Stimulated activated CD8-positive, alpha-beta memory T cell treated with anti-CD3 and anti-CD28 coated beads, Interleukin-2, amount 100 ng/mL, for 1 hour (primary cell): ENCODE results near the gene DLG1.

ENCODE experiments used
- DNase-seq, 2 donors: peaks; one replicate each; pipeline ENCODE4 v3.0.0-alpha.2; 2020; ENCODE audit warnings: low read depth in 2 of 2

Gene DLG1

DNA sequence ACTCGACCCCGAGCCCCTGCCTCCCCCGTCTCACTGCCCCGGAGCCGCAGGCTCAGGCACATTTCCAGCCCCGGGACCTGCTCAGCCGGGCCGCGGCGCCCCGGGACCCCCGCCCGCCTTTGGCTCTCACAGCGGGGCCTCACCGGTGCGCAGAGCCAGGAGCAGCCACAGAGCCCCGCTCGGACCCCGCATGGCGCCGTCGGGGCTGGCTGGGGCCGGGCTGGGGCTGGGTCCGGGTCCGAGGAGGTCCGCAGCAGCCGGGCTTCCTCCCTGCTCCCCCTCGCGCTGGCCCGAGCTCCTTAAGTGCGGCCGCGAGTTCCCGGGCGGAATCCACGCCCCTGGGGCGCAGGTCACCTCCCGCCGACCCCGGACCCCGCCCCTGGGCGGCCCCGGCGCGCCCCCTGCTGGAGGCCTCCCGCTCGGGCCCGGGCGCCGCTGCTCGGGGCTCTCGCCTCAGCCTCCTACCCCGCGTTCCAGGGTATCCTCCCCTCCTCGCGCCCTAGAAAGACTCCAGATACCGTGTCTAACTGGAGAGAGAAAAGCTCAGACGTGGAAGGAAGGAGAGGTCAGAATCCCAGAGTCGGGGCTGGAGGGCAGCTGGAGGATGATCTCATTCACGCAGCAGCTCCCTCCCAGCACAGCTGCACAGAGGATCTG is 268.8 kb downstream of the DLG1 start, which contains the start of gene MELTF:
MELTF (minus strand) TSS at position 307 of the 657 bp plus-strand sequence; CDS start at position 192, 115 bp downstream.
- DNase-seq: peak; percentile 47

GRCh38 chr3:197028728-197029510 is 269.5 kb downstream of the DLG1 start:
- no peak for DNase-seq

GRCh38 chr3:197027896-197028727 is 270.3 kb downstream of the DLG1 start:
- no peak for DNase-seq

- DNase-seq: no peak
These were observed 271.1 kb downstream of the DLG1 start for GRCh38 chr3:197027151-197027895.

DNA sequence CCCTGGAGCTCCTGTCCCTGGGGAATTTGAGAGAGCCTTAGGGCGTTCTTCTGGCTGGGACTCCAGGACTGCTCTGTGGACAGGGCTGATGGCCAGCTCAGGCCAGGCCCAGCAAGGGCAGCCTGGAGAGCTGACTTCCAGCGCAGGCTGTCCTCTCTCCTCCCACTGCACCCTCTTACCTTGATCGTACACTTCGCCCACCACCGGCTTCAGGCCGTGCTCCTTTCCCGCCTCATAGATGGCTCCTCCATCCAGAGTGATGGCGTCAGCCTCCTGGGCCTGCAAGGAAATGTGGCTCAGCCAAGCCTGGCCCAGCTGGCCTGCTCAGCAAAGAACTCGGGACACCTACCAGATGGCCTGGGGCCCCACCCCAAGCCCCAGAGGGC is 271.9 kb downstream of the DLG1 start:
- no peak for DNase-seq

- DNase-seq: no peak
These were observed 272.5 kb downstream of the DLG1 start for GRCh38 chr3:197025736-197026480.

DNA sequence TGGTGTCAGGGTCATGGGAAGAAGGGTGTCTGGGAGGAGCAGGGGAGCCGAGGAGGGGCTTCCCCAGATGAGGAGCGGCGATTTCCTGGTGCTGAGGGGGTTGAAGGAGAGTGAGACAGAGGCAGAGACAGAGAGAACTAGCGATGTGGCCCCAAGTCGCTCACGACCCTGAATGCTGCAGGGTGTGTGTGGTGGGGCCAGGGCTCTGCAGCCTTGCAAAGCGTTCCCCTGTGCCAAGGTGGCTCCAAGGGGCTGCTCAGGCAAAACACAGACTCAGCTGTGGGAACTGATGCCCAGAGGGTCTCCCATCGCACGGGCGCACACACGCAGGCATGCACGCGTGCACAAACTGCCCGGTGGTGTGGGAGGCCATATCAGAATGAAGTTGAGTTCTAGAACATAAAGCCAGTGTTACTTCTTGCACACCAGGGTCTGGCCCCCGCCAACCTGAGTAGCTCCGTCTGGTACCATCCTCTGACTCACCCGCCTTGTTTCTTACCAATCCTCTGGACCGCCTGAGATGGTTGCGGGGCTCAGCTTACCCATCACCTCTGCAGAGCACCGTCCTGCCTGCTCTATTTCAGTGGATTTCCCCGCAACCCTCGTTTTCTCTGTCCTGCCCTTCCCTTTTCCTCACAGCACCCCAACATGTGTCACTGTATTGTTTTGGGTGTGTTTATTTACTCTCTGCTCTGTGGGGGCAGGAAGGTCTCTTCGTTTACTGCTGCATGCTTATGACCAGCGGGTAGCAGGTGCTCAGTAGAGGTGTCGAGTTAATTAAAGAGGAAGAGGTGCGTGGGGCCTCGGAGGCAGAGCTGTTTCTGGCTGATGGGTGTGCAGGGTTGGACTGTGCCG is 273.3 kb downstream of the DLG1 start:
- DNase-seq: no peak

DNA sequence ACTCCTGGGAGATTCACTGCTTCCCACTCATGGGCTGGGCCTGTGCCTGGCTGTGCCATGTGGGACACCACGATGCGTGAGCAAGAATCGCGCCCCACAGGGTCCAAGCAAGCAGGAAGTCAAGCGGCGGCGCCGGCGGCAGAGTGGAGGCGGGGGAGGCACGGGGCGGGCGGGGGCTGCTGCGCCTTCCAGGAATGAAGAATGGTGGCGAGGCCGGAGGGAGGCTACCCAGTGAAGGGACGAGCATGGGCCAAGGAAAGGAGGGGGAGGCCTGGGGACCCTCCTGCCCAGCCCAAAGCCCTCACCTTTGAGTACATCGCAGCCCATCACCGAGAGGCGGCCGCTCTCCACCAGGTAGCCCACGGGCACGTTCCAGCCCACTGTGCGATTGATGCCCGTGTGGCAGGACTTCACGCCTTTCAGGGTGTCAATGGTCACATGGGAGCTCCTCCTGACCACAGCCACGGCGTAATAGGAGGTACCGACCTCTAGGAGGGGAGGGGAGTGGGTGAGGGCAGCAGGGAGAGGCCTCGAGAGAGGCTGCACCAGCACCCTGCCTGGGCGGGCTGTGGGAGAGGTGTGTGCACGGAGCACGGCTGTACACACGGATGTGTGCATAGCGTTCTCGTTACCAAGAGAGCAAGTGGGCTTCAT is 274.3 kb downstream of the DLG1 start:
- DNase-seq: no peak

DNA sequence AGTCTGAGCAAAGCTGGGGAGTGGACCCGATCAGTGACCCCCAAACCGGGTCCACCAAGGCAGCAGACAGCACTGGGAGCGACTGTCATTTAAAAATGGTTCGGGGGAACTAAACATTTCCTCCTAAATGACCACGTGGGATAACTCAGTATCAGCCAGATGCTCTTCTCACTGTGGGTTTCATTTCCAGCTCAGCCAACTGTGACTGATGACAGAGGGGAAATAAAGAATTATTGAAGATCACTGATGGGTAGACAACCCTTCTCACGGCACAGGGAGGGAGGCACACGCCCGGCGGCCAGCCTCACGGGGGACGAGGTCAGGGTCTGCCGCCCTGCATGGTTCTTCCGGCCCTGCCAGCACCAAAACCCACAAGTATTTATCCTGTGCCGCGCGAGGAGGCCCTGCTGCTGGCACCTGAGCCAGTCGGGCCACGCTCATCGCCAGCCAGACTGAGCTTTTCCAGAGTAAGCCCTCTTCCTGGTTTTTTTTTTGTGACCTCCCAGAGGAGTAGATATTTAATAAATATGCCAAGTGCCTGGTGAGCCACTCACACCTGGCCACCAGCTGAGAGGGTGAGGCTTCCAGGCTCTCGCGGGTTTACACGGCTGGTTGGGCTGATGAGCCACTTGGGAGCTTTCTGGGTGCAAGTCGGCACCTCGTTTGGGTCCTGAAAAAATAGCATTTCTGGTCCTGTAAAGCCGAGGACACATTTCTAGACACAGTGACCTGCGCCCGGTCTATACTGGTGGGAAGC is 275.0 kb downstream of the DLG1 start:
- DNase-seq: no peak

DNA sequence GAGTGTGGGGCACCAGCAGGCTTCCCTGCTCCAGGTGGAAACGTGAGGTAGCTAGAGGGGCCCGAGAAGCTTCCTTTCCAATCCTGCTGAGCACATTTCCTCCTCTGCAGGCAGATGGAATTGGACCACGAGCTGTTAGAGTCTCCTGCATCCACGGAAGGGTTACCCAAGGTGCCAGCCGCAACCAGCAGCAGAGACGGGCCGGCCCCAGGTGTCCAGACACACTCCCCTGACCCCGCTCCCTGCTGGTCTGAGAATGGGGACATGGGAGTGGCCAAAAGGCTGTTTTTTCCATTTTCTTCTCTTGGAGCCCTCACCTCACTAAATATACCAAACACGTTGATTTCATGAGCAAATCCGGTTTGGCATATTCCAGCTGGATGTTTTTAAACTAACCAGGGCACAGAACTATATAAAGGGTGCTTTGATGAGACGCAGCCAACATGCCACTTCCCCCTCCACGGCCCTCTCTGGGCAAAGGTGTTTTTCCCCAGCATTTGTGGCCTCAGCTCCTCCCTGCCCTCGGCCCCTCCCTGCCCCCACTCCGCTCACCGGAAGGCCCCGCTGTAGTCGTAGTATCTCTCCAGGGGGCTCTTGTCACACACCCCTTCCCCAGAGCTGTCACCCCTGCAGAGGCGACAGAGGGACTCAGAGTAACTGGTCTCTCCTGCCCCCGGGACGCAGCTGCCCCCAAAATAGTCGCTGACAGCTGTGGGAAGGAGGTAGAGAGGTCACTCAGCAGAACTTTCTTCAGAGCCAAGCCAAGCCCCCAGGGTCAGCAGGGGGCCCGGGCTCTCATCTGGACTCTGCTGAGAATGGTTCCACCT is 275.8 kb downstream of the DLG1 start:
- DNase-seq: no peak

- no peak for DNase-seq
These were observed 276.5 kb downstream of the DLG1 start for GRCh38 chr3:197021729-197022404.

DNA sequence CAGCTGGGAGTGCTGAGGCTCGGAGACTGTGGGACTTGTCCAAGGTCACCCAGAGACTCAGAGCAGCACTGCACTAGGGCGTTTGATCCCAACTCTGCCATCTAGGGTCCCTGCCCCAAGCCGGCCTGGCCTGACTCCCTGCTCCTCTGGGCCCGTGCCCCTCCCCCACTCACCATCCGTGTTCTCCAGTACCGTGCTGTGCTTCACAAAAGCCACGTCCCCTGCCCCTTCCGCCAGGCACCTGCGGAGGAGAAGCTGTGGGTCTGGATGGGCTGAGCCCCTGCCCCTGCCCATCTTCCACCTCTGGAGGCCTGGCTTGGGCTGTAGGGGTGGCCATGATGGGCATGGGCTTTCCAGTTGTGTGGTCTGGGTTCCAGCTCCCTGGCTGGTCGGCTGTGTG is 277.2 kb downstream of the DLG1 start:
- no peak for DNase-seq

- no peak for DNase-seq
These were observed 278.9 kb downstream of the DLG1 start for GRCh38 chr3:197019535-197019934.

DNA sequence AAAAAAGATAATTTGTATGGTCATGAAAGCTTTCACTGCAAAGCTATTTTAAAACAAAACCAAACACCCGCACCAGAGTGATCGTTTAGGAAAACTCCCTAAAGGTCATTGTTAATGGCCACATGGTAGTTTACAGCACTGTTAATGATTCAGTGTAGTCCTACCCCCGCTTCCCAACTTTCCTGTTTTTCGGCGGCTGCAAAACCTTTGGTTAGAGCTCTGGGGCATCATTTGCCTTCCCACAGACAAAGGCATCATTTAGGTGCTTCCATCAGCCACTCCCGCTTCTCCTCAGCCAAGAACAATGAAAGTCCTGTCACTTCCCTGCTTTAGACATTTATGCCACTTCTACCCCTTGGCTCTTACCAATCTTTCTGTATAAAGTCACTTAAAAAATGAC is 279.4 kb downstream of the DLG1 start:
- no peak for DNase-seq

DNA sequence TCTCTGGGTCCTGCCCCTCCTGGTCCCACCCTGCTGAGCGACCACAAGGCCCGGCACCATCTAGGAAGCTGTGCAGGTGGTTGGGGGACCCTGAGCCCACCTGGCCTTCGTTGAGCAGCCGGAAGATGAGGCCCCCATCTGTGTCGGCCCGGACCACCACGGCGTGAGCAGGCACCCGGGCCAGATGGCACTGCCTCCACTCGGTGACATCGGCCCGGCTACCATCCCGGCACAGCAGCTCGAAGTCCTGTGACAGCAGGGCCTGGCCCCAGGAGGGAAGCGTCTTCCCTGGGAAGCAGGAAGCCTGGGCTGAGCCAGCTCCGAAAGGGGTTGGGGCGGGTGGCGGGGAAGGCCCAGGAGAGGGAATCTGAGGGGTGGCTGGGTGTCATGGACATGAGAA is 281.4 kb downstream of the DLG1 start:
- DNase-seq: no peak

GRCh38 chr3:197015790-197016736 is 282.3 kb downstream of the DLG1 start:
- no peak for DNase-seq
